ENCODE measurements around the gene CDKN2B. TPM values are rescaled to one million over a fixed set of nuclear protein-coding genes. Genes with fewer than 3 reads are reported as not detected.
A peak's percentile ranks its signal among the peaks of the same experiment; 100 is the strongest.
"Not testable (repeated sequence)": the region's sequence is repeated elsewhere in the genome, so short reads cannot be mapped to it uniquely, and the experiment has no call there.

The CDKN2B gene
- polyA plus RNA-seq, 3 donors, result 0.30 to 0.33 (median 0.31) TPM

DNA sequence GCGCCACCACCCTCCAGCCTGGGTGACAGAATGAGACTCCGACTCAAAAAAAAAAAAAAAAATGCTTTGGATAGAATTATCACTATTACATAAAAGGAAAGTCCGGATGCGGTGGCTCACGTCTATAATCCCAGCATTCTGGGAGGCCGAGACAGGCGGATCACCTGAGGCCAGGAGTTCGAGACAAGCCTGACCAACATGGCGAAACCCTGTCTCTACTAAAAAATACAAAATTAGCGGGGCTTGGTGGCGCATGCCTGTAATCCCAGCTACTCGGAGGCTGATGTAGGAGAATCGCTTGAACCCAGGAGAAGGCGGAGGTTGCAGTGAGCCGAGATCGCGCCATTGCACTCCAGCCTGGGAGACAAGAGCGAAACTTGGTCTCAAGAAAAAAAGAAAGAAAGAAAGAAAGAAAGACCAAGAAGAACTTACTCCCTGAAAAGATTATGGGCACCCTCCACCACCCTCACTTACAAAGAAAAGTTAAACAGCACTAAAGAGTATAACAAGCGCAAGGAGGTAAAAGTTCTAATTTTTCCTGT lies 32.7 kb downstream of the CDKN2B start:
- DNase-seq (ENCODE audit: extremely low read depth in 1 of 11, low read depth in 9 of 11, low spot score in 4 of 11), result no peak

DNA sequence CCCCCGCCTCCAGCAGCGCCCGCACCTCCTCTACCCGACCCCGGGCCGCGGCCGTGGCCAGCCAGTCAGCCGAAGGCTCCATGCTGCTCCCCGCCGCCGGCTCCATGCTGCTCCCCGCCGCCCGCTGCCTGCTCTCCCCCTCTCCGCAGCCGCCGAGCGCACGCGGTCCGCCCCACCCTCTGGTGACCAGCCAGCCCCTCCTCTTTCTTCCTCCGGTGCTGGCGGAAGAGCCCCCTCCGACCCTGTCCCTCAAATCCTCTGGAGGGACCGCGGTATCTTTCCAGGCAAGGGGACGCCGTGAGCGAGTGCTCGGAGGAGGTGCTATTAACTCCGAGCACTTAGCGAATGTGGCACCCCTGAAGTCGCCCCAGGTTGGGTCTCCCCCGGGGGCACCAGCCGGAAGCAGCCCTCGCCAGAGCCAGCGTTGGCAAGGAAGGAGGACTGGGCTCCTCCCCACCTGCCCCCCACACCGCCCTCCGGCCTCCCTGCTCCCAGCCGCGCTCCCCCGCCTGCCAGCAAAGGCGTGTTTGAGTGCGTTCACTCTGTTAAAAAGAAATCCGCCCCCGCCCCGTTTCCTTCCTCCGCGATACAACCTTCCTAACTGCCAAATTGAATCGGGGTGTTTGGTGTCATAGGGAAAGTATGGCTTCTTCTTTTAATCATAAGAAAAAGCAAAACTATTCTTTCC lies 34.2 kb downstream of the CDKN2B start:
- no peak for DNase-seq (ENCODE audit: extremely low read depth in 1 of 11, low read depth in 9 of 11, low spot score in 4 of 11)

DNA sequence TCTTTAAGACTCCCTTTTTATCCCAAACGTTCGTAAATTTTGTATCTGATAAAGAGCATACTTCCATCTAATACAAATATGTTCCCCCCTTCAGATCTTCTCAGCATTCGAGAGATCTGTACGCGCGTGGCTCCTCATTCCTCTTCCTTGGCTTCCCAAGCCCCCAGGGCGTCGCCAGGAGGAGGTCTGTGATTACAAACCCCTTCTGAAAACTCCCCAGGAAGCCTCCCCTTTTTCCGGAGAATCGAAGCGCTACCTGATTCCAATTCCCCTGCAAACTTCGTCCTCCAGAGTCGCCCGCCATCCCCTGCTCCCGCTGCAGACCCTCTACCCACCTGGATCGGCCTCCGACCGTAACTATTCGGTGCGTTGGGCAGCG lies 34.8 kb downstream of the CDKN2B start:
- DNase-seq (ENCODE audit: extremely low read depth in 1 of 11, low read depth in 9 of 11, low spot score in 4 of 11), result no peak

DNA sequence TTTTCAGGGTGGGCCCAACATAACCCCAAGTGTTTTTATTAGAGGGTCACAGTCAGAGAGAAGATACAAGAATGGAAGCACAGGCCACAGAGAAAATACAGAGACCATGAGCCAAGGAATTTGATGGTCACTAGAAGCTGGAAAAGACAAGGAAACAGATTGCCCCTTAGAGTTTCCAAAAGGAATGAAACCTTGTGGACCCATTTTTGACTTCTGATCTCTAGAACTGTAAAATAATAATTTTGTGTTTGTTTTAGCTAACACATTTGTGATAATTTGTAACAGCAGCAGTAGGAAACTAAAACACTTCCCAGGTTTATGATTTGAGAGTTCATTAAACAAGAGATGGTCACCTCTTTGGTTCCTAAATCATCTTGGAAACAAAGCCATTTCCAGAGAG lies 36.7 kb downstream of the CDKN2B start:
- DNase-seq (ENCODE audit: extremely low read depth in 1 of 11, low read depth in 9 of 11, low spot score in 4 of 11), result no peak

DNA sequence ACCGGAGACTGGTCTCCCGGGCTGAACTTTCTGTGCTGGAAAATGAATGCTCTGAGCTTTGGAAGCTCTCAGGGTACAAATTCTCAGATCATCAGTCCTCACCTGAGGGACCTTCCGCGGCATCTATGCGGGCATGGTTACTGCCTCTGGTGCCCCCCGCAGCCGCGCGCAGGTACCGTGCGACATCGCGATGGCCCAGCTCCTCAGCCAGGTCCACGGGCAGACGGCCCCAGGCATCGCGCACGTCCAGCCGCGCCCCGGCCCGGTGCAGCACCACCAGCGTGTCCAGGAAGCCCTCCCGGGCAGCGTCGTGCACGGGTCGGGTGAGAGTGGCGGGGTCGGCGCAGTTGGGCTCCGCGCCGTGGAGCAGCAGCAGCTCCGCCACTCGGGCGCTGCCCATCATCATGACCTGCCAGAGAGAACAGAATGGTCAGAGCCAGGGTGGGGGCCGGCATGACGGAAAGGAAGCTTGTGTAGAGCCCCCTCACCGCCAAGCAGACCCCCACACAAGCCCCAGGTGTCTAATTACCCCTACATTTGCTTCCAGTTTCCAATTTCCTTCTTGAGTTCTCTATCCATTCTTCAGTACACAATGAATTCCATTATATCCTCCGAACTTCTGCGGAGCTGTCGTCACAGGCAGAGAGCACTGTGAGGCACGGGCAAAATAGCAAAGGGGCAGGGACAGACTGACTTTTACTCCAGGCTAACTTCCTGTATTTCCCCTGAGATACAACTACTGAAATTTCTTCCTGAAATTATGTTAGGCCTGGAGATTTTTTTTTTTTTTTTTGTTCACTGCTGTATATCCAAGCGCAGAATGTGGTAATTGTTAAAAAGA lies 38.1 kb downstream of the CDKN2B start:
- DNase-seq (ENCODE audit: extremely low read depth in 1 of 11, low read depth in 9 of 11, low spot score in 4 of 11), result no peak

DNA sequence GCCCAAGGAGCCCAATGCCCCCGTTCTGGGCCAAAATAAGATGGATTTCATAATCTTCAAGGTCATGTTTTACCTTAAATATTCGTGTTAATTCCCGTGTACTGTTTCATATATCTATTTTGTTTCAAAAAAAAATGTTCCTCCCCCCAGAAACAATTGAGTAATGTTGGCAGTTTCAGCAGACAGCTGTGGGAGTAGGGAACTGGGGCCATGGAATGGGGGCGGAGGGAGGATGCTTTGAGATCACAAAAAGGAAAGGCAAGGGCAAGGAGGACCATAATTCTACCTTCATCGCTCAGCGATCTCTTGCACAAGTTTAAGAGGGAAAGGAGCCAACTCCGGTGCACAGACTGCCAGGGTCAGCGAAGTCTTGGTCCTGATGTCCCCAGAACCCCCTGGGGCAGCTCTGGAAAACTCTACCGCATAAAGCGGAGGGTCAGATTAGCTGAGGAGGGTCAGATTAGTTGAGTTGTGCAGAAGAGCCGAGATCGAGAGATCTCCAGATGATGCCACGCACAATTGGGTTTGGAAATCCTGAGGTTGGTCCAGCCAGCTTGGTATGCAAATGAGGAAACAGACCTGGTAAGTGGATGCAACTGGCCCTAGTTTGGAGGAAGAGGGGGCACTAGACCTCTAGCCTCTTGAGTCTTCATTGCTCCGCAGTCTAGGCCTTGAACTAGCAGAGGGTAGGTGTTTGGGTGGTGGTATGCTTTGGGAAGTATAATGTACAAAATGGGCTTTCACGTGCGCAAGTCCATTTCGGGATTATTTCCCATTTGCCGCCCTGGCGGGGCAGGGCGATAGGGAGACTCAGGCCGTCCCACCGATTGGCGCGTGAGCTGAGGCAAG lies 38.9 kb downstream of the CDKN2B start:
- no peak for DNase-seq (ENCODE audit: extremely low read depth in 1 of 11, low read depth in 9 of 11, low spot score in 4 of 11)

DNA sequence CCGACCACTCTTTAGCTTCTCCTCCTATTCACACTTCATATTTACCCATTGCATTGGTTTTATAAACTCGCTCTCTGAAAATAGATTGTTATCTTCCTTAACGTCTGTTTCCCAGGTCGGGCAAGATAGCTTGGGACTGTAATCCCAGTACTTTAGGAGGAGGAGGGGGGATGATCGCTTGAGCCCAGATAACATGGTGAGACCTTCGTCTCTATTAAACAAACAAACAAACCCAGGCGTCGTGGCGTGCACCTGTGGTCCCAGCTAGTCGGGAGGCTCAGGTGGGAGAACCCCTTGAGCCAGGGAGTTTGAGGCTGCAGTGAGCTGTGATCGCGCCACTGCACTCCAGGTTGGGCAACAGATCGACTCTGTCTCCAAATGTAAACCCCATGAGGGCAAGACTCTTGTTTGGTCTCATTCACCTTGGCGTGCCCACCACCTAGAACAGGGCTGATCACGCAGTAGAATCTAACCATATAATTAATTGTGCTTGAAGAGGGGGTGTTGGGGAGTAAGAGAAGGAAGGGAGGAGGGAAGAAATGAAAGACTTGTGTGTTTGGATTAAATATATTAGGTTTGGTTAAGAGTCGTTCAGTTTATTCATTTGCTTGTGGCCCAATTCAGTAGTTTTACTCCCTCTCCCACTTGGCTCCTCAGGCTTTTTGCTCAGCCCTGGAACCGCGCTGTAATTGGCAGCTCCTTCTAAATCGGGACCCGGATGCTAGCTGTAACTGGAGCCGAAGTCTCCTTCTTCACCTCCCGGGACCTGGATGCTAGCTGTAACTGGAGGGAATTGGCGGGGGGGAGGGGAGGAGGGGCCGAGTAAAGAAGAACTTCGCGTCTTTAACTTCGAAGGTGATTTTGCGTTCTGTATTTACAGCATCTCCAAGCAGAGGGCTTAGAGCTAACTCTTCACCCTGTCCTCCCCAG lies 39.8 kb downstream of the CDKN2B start:
- no peak for DNase-seq (ENCODE audit: extremely low read depth in 1 of 11, low read depth in 9 of 11, low spot score in 4 of 11)

DNA sequence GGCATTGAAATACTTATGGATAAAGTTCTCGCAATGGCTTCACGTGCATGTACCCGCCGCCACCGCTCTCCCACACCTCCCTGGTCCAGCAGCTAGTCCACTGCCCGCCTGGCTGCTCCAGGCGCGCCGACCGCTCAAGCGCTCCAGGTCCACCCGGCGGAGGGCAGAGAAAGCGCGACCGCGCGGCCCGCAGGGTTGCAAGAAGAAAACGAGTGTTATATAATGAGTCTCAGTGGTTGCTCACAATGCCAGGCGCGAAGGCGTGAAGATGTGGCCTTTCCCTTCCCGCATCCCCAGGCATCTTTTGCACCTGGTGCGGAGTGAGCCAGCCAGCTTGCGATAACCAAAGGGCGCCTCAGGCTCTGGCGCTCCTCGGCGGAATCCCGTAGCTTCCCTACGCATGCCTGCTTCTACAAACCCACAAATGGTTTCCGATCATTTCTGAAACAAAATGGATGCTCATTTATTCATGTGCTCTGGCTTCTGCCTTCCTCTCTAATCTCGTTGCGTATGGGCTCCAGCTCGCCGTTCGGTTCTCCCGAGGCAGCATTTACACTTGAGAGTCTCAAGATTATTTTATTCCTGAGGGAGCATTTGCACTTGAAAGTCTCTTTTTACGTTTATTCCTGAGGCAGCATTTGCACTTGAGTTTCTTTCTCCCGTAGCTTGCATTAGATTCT lies 40.6 kb downstream of the CDKN2B start:
- DNase-seq (ENCODE audit: extremely low read depth in 1 of 11, low read depth in 9 of 11, low spot score in 4 of 11), result no peak

DNA sequence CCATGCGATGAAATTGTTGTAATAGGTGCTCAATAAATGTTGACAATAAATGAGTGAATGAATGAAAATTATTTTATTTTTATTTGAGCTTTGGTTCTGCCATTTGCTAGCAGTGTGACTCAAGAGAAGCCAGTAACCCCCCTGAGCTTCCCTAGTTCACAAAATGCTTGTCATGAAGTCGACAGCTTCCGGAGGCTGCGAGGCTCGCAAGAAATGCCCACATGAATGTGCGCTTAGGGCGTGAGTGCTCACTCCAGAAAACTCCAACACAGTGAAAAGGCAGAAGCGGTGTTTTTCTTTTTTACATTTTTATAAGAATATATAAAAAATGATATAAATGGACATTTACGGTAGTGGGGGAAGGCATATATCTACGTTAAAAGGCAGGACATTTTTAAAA lies 41.4 kb downstream of the CDKN2B start:
- DNase-seq (ENCODE audit: extremely low read depth in 1 of 11, low read depth in 9 of 11, low spot score in 4 of 11), result no peak

DNA sequence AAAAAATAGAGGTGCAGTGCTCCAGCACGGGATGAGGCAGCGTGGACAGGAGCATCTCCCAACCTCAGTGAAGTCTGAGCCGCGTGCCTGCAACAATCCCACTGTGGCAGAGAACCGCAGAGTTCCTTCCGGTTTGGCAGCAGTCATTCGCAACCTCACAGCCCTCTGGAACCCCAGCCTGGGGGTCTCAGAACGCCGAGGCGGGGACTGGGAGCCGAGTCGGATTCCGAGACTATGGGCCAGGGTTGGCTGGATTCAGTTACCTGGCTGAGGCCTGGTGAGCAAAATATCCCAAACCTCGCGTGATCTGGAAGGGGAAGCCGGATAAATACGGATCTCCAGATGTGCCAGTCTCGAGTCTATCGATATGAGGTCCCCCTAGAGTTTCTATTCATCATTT lies 41.9 kb downstream of the CDKN2B start:
- DNase-seq (ENCODE audit: extremely low read depth in 1 of 11, low read depth in 9 of 11, low spot score in 4 of 11), result no peak

DNA sequence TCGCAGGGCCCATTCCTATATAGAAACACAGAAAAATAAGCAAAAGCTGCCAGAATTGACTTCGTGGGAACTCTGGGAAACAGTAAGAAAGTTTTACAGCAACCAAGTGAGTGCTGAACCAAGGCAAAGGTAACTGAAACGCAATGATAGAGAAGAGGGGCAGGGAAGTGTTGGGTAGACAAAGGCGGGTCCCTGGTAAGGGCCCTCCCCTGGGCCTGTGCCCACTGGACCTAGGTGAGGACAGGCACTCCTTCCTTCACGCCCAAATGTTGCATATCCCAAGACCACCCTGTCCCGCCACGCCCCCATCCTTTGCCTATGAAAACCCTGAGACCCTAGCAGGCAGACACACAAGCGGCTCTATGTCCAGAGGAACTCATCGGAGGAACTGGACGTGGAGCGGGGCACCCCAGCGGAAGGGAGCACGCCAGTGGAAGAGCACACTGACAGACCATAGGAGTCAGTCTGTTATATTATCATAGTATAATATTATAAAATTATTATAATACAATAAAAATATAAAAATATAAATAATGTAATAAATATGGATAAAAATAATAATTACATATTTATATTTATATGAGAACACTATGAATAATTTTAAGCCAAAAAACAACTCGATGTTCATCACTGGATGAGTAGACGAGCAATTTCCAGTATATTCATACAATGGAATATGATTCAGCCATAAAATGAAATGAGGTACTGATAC lies 42.8 kb downstream of the CDKN2B start:
- DNase-seq (ENCODE audit: extremely low read depth in 1 of 11, low read depth in 9 of 11, low spot score in 4 of 11), result no peak

DNA sequence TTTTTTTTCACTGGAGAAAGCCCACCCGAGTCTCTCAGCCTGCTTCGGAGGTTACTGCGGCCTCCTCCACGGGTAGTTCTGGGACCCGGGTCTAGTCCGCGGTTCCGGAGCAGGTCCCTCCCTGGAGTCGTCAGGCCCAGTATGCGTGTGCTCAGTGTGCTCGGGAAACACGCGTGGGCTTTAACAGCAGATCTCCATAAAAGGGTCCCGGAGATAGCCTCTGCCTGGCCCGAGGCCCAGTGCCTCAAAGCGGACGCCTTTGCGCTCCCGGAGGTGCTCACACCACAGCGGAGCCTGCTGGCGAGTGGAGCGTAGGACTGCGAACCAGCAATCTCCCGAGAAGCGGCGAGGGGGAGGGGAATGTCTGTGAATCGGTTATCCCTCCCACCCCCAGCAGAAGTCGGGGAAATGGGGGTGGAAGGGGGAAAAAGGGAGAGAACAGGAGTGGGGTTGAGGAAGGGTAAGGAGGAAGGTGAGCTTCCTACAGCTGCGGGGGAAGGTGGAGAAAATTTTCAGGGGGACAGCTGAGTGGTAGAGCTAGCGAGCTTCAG lies 43.6 kb downstream of the CDKN2B start:
- peak in 3 of 11 donors; percentile 24 to 32 (median 28) for DNase-seq (ENCODE audit: extremely low read depth in 1 of 11, low read depth in 9 of 11, low spot score in 4 of 11)

DNA sequence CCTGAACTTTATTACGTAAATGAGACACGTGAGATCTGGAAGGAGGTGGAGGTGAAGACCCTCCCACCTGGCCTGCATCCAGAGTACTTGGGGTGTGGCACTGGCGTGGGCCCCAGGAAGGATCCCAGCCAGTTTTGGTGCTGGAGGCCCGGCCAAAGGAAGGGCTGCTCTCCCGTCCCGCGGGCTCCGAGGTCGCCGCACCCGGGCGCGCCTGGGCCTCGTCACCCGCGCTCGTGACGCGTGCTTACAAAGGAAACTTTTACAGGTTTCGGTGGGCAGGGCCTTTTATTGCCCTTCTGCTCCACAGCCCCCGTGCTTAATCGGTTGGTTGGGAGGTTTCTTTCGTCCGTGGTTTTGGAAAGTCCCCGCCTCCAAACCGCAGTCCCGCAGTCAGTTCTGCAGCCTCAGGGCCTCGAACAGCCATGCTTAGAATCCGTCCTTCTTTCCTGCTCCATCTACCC lies 44.1 kb downstream of the CDKN2B start:
- DNase-seq (ENCODE audit: extremely low read depth in 1 of 11, low read depth in 9 of 11, low spot score in 4 of 11), result no peak

DNA sequence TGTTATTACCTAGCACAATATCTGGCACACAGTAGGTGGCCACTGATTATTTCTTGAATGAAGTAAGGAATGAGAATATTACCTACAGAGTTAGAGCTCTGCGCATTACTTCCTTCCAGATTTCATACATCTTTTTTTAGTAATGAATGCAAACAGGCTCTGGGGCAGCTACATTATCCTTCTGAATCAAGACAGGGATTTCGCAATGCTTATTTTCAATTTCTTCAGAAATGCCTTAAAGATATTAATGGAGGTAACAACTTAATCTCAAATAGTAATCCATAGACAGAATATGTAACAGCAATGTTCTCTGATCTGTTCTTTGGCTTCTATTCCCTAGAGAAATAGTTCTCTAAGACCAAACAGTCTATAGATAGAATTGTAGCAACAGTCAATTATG lies 47.5 kb downstream of the CDKN2B start:
- no peak for DNase-seq (ENCODE audit: extremely low read depth in 1 of 11, low read depth in 9 of 11, low spot score in 4 of 11)

DNA sequence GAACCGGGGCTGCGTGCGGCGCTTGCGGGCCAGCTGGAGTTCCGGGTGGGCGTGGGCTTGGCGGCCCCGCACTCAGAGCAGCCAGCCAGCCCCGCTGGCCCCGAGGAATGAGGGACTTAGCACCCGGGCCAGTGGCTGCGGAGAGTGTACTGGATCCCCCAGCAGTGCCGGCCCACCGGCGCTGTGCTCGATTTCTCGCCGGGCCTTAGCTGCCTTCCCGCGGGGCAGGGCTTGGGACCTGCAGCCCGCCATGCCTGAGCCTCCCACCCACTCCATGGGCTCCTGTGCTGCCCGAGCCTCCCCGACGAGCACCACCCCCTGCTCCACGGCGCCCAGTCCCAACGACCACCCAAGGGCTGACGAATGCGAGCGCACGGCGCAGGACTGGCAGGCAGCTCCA lies 49.8 kb downstream of the CDKN2B start:
- DNase-seq (ENCODE audit: extremely low read depth in 1 of 11, low read depth in 9 of 11, low spot score in 4 of 11), result not testable (repeated sequence)

DNA sequence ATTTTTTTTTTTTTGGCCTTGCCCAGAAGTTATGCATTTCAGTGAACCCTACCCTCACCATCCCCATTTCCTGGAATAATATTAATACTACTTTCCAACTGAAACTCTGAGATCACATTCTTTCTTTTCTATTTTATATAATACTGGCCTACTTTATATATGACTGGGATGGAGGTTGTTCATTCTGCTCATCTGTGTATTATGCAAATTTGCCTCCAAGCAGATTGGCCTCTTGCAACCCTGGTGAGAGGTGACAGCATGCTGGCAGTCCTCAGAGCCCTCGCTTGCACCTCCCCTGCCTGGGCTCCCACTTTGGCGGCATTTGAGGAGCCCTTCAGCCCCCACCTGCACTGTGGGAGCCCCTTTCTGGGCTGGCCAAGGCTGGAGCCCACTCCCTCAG lies 50.3 kb downstream of the CDKN2B start:
- DNase-seq (ENCODE audit: extremely low read depth in 1 of 11, low read depth in 9 of 11, low spot score in 4 of 11), result no peak
